ENCODE measurements around the gene TNFRSF8. TPM values are rescaled to one million over a fixed set of nuclear protein-coding genes. Genes with fewer than 3 reads are reported as not detected.

The TNFRSF8 gene
- polyA plus RNA-seq, 1 donor (not counting 4 experiments of a cell fraction or from before 2014, with no cell fraction given) = 0.03 TPM

DNA sequence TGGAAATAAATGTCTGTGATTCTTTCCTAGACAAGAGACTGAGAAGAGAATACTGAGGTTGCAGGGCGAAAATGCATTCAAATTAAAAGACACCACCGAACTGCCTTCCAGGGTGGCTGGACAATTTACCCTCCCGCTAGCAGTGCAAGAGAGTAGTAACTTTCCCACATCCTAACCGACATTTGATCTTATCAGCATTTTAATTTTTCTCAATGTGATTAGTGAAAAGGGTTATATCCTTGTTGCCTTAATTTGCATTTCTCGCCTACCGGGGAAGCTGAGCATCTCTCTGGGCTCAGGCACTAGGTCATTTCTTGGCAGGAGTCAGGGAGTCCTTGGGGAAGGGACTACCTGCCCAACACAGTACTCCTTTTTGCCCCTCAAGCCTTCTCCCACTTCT, 2.8 kb downstream of the TNFRSF8 start:
- Histone ChIP-seq H3K36me3 (ENCODE audit: control insufficient read depth in 2 of 2, extremely low read depth in 1 of 2, insufficient read depth in 2 of 2, low read length in 2 of 2) (no peaks in the 10 kb centered on the region), H3K9me1 (ENCODE audit: control insufficient read depth, extremely low read depth, insufficient read depth, low read length) (no peaks in the 10 kb centered on the region), H2AFZ (ENCODE audit: control insufficient read depth, low read length) (no peak overlapping the region), H3K9me3 (ENCODE audit: control insufficient read depth, low read depth, low read length) (no peaks in the 10 kb centered on the region), H3K4me2 (ENCODE audit: control insufficient read depth, extremely low read depth, insufficient read depth, low read depth, low read length) (no peak overlapping the region), H3K4me3 (ENCODE audit: control insufficient read depth in 2 of 3, extremely low read depth in 1 of 3, insufficient read depth in 2 of 3, low read depth in 1 of 3, low read length in 3 of 3) (no peak overlapping the region), H3K27me3 (ENCODE audit: control insufficient read depth, extremely low read depth, insufficient read depth, low read length) (peaks cover 53% of the 10 kb centered on the region), H3K27ac (ENCODE audit: control insufficient read depth, insufficient read depth, low read length) (no peak overlapping the region), H3K9ac (ENCODE audit: control insufficient read depth, extremely low read depth, insufficient read depth, low read length) (no peak overlapping the region), H4K20me1 (ENCODE audit: control insufficient read depth, extremely low read depth, insufficient read depth, low read length) (no peaks in the 10 kb centered on the region), H3K79me2 (ENCODE audit: control insufficient read depth, insufficient read depth, low read length) (no peaks in the 10 kb centered on the region), H3K4me1 (ENCODE audit: control insufficient read depth, extremely low read depth, insufficient read depth, low read length) (peaks cover 8% of the 10 kb centered on the region)
- FAIRE-seq = no peak
- DNase-seq (ENCODE audit: low read depth, low spot score) = no peak
- dilution Hi-C loops (cut with MboI; ENCODE audit: extremely low pct_ligation_motif_present, low sequenced_read_pairs) = no loop called here
- TF ChIP-seq, protein P1, sequence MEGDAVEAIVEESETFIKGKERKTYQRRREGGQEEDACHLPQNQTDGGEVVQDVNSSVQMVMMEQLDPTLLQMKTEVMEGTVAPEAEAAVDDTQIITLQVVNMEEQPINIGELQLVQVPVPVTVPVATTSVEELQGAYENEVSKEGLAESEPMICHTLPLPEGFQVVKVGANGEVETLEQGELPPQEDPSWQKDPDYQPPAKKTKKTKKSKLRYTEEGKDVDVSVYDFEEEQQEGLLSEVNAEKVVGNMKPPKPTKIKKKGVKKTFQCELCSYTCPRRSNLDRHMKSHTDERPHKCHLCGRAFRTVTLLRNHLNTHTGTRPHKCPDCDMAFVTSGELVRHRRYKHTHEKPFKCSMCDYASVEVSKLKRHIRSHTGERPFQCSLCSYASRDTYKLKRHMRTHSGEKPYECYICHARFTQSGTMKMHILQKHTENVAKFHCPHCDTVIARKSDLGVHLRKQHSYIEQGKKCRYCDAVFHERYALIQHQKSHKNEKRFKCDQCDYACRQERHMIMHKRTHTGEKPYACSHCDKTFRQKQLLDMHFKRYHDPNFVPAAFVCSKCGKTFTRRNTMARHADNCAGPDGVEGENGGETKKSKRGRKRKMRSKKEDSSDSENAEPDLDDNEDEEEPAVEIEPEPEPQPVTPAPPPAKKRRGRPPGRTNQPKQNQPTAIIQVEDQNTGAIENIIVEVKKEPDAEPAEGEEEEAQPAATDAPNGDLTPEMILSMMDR (optimal IDR thresholded peaks at IDR 0.05 in 1 of 3, IDR thresholded peaks at IDR 0.05 in 1 of 3, conservative IDR thresholded peaks at IDR 0.05 in 1 of 3; ENCODE audit: extremely low read depth in 1 of 3, insufficient read depth in 2 of 3, low read length in 3 of 3) = no peak
- TF ChIP-seq EZH2 (IDR thresholded peaks at IDR 0.05; ENCODE audit: low read length) = no peak

DNA sequence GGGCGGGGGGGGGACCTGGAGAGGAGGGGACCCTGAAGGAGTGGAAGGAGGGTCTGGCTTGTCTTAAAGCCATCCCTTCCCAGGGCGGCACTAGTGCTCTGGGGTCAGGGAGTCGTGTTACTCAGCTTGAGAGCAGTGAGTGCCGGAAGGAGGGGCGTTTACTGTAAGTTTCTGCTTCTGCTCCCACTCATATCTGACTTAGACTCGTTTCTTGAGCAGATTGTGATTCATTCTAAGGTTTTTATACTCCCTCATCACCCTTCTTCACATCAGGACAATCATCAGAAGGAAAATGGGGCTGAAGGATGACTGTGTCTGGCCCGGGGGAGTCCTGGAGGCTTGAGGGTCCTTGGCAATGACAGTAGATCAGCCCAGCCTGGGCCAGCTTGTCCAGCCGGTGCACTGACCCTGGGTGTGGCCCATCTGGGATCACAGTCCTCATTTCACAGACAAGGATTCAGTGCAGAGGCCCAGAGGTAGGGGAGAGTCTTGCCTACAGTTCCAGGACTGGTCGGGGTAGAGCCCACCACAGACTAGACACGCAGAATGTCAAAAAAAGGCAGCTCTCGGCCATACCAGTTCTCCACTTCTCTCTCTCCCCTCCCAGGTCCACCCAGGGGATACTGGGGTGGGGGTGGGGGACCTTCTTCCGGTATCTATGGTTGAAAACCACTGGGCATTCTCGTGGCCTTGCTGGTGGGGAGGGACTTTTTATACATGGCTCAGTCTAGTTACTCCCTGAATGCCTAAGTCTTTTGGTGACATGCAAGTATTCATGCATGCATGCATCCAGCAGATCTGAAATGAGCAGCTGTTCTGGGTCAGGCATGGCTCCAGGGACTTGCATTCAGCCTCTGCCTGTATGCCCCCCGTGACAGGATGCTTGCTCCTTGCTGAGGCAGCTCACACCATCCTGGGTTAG, 5.1 kb downstream of the TNFRSF8 start:
- TF ChIP-seq EZH2 (IDR thresholded peaks at IDR 0.05; ENCODE audit: low read length) = no peak
- TF ChIP-seq, protein P1 (optimal IDR thresholded peaks at IDR 0.05 in 1 of 3, IDR thresholded peaks at IDR 0.05 in 1 of 3, conservative IDR thresholded peaks at IDR 0.05 in 1 of 3; ENCODE audit: extremely low read depth in 1 of 3, insufficient read depth in 2 of 3, low read length in 3 of 3) = no peak
- FAIRE-seq (no peak), DNase-seq (ENCODE audit: low read depth, low spot score) (no peak)
- Histone ChIP-seq H4K20me1 (ENCODE audit: control insufficient read depth, extremely low read depth, insufficient read depth, low read length) (no peaks in the 10 kb centered on the region), H3K4me1 (ENCODE audit: control insufficient read depth, extremely low read depth, insufficient read depth, low read length) (peaks cover 5% of the 10 kb centered on the region), H3K36me3 (ENCODE audit: control insufficient read depth in 2 of 2, extremely low read depth in 1 of 2, insufficient read depth in 2 of 2, low read length in 2 of 2) (no peaks in the 10 kb centered on the region), H3K27ac (ENCODE audit: control insufficient read depth, insufficient read depth, low read length) (no peak overlapping the region), H3K9me1 (ENCODE audit: control insufficient read depth, extremely low read depth, insufficient read depth, low read length) (no peaks in the 10 kb centered on the region), H3K27me3 (ENCODE audit: control insufficient read depth, extremely low read depth, insufficient read depth, low read length) (peaks cover 42% of the 10 kb centered on the region), H3K9me3 (ENCODE audit: control insufficient read depth, low read depth, low read length) (no peaks in the 10 kb centered on the region), H3K79me2 (ENCODE audit: control insufficient read depth, insufficient read depth, low read length) (no peaks in the 10 kb centered on the region), H3K9ac (ENCODE audit: control insufficient read depth, extremely low read depth, insufficient read depth, low read length) (no peak overlapping the region), H2AFZ (ENCODE audit: control insufficient read depth, low read length) (no peak overlapping the region), H3K4me2 (ENCODE audit: control insufficient read depth, extremely low read depth, insufficient read depth, low read depth, low read length) (no peak overlapping the region), H3K4me3 (ENCODE audit: control insufficient read depth in 2 of 3, extremely low read depth in 1 of 3, insufficient read depth in 2 of 3, low read depth in 1 of 3, low read length in 3 of 3) (no peak overlapping the region)
- dilution Hi-C loops (cut with MboI; ENCODE audit: extremely low pct_ligation_motif_present, low sequenced_read_pairs) = no loop called here

Data from keratinocyte (primary cell).